Measurements from ENCODE around the gene AAK1.

DNA sequence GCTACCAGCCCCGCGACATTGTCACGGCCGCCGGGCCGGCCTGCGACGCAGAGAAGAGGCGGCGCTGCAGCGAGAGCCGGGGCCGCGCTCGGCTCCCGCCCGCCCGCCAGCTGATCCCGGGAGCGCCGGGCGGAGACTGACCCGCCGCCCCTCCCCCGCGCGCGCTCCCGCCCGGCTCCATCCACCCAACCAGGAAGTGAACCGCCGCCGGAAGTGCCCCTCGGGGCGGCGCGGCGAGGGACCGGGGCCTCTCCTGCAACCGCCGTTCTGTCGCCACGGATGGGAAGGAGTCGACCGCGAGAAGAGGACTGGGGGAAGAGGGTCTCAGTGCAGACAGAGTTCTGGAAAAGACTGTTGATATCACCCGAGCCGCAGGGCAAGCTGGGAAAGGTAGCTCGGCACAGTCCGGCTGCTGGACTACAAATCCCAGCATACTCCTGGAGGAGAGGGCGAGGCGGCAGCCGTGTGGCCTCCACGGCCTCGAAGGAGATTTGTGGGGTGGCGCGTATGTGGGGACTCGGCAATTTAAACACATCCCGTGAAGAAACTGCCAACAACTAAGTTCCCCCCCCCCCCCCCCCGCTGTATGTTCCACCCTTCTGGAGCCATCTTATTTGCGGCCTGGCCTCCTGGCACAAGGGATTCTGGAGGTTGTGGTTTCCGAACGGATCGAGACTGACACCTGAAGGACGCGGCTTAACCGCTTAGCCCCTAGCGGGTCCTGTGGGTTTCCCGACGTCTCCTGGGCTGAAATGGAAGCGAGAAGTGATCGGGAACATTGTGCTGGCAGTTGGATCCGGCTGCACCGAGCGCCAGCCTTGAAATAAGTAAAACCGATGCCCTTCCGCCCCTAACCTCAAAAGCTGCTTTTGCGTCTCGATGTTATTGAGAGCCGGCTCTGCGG, at the start of gene AAK1:
- TF ChIP-seq, protein P1, sequence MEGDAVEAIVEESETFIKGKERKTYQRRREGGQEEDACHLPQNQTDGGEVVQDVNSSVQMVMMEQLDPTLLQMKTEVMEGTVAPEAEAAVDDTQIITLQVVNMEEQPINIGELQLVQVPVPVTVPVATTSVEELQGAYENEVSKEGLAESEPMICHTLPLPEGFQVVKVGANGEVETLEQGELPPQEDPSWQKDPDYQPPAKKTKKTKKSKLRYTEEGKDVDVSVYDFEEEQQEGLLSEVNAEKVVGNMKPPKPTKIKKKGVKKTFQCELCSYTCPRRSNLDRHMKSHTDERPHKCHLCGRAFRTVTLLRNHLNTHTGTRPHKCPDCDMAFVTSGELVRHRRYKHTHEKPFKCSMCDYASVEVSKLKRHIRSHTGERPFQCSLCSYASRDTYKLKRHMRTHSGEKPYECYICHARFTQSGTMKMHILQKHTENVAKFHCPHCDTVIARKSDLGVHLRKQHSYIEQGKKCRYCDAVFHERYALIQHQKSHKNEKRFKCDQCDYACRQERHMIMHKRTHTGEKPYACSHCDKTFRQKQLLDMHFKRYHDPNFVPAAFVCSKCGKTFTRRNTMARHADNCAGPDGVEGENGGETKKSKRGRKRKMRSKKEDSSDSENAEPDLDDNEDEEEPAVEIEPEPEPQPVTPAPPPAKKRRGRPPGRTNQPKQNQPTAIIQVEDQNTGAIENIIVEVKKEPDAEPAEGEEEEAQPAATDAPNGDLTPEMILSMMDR (conservative IDR thresholded peaks at IDR 0.05 in 1 of 2, IDR thresholded peaks at IDR 0.05 in 1 of 2; ENCODE audit: low read depth in 1 of 2, low read length in 2 of 2) = no peak
- no peak for TF ChIP-seq EZH2 (IDR thresholded peaks at IDR 0.05; ENCODE audit: low read length, missing control alignments)

Data from fibroblast of lung (primary cell).